ENCODE measurements around the gene STX4. TPM values are rescaled to one million over a fixed set of nuclear protein-coding genes. Genes with fewer than 3 reads are reported as not detected.
A peak's percentile ranks its signal among the peaks of the same experiment; 100 is the strongest.

STX4 gene
- total and polyA plus RNA-seq, 9 of the 15 experiments (the other 6 are each of a cell fraction or from before 2014, with no cell fraction given): 3.2 to 48.0 (median 21.5) TPM

GRCh38 chr16:31073970-31074813, 40.8 kb downstream of the STX4 start, which contains the start of the genes ZNF646 and ZNF668 (continued):
- TF ChIP-seq TEAD1 (CRISPR knock-in tag; IDR thresholded peaks at IDR 0.05) (peak; percentile 30 to 82; a peak in 2 of 4 replicates), EP400 (IDR thresholded peaks at IDR 0.05) (peak; percentile 87), RAD51 (IDR thresholded peaks at IDR 0.05; ENCODE audit: borderline replicate concordance, low read depth) (no peak), TAF7 (tag; IDR thresholded peaks at IDR 0.05) (peak; percentile 77), KDM5B (IDR thresholded peaks at IDR 0.05; ENCODE audit: insufficient replicate concordance, low read depth, low read length) (peak; percentile 77), POLR2B (IDR thresholded peaks at IDR 0.05; ENCODE audit: low read depth, partially characterized antibody) (peak; percentile 95), HNRNPUL1 (IDR thresholded peaks at IDR 0.05; ENCODE audit: low read length) (no peak), RBFOX2 (IDR thresholded peaks at IDR 0.05; ENCODE audit: low read depth, low read length) (peak; percentile 80), RCOR1 (IDR thresholded peaks at IDR 0.05; ENCODE audit: borderline replicate concordance in 1 of 2, low read depth in 2 of 2, low read length in 2 of 2) (no peak), HMG20A (CRISPR knock-in tag; conservative IDR thresholded peaks at IDR 0.05) (no peak), IRF2 (CRISPR knock-in tag; IDR thresholded peaks at IDR 0.05) (no peak), ZC3H11A (IDR thresholded peaks at IDR 0.05; ENCODE audit: low read depth, low read length) (no peak), HMGXB4 (CRISPR knock-in tag; IDR thresholded peaks at IDR 0.05) (no peak), ZFPM2 (CRISPR knock-in tag; IDR thresholded peaks at IDR 0.05) (no peak), PRMT5 (CRISPR knock-in tag; IDR thresholded peaks at IDR 0.05) (no peak), MEF2A (IDR thresholded peaks at IDR 0.05; ENCODE audit: control insufficient read depth, low read depth, low read length) (no peak), SMARCA4 (IDR thresholded peaks at IDR 0.05) (no peak), NUFIP1 (IDR thresholded peaks at IDR 0.05; ENCODE audit: partially characterized antibody) (no peak), RBM17 (IDR thresholded peaks at IDR 0.05; ENCODE audit: borderline replicate concordance, low read depth, low read length) (no peak), MYC (IDR thresholded peaks at IDR 0.05; ENCODE audit: low read depth, low read length) (peak; percentile 53; the same call in 1 of the 2 replicates), MYC (CRISPR knock-in tag; IDR thresholded peaks at IDR 0.05; ENCODE audit: borderline replicate concordance, low read depth) (peak; percentile 42; the same call in 1 of the 2 replicates), THAP7 (CRISPR knock-in tag; IDR thresholded peaks at IDR 0.05) (peak; percentile 99), ELK1 (CRISPR knock-in tag; IDR thresholded peaks at IDR 0.05) (no peak), ZBTB2 (IDR thresholded peaks at IDR 0.05) (peak; percentile 87)

Measured in K562 (cell line).